Neural cell (in vitro differentiated cells): ENCODE data around the gene IPO13. TPM values are rescaled to one million over a fixed set of nuclear protein-coding genes. Genes with fewer than 3 reads are reported as not detected.

ENCODE experiments used
- H2AFZ ChIP-seq: fragments of 200-600, 300-800 bp; sonication (generic), shearing (Covaris generic); 2 replicates; pipeline ENCODE4 v1.6.0; 2014; ENCODE audit warnings: low read depth, mild to moderate bottlenecking, antibody characterized with exemption, low read length, moderate library complexity
- H3F3A ChIP-seq: fragments of 200-600 bp; shearing (Covaris generic); 2 replicates; pipeline ENCODE4 v1.6.1; 2016; ENCODE audit warnings: mild to moderate bottlenecking, moderate library complexity, mixed read lengths, antibody characterized with exemption, low read length; ENCODE audit not compliant: insufficient read depth, poor library complexity, severe bottlenecking
- H3K27ac ChIP-seq: fragments of 200-600, 300-800 bp; sonication (generic), shearing (Covaris generic); 2 replicates; pipeline ENCODE4 v1.5.1; 2014; ENCODE audit warnings: mild to moderate bottlenecking, low read length, moderate library complexity
- H3K27me3 ChIP-seq: fragments of 300-800, 200-600 bp; sonication (generic), shearing (Covaris generic); 2 replicates; pipeline ENCODE4 v1.6.0; 2014; ENCODE audit warnings: mild to moderate bottlenecking, low read depth, low read length, moderate library complexity; ENCODE audit not compliant: insufficient read depth
- H3K36me3 ChIP-seq: fragments of 300-800, 200-600 bp; sonication (generic), shearing (Covaris generic); 2 replicates; pipeline ENCODE4 v1.5.1; 2014; ENCODE audit warnings: mild to moderate bottlenecking, antibody characterized with exemption, low read length, moderate library complexity; ENCODE audit not compliant: insufficient read depth
- H3K4me2 ChIP-seq: fragments of 300-800, 200-600 bp; sonication (generic), shearing (Covaris generic); 2 replicates; pipeline ENCODE4 v1.6.0; 2014; ENCODE audit warnings: mild to moderate bottlenecking, low read length
- H3K4me3 ChIP-seq: fragments of 300-800, 200-600 bp; sonication (generic), shearing (Covaris generic); 2 replicates; pipeline ENCODE4 v1.5.1; 2014; ENCODE audit warnings: mild to moderate bottlenecking, low read length, moderate library complexity
- H3K79me2 ChIP-seq: fragments of 200-600 bp; shearing (Covaris generic); replicated peaks from 2 replicates; pipeline ENCODE4 v1.6.0; 2014; ENCODE audit warnings: mild to moderate bottlenecking, low read length, moderate library complexity; ENCODE audit not compliant: insufficient read depth
- H3K9ac ChIP-seq: fragments of 300-800, 200-600 bp; sonication (generic), shearing (Covaris generic); 2 replicates; pipeline ENCODE4 v1.6.1; 2016; ENCODE audit warnings: mild to moderate bottlenecking, low read length, mixed read lengths
- H3K9me2 ChIP-seq: fragments of 200-600 bp; shearing (Covaris generic); 2 replicates; pipeline ENCODE4 v1.6.1; 2016; ENCODE audit warnings: mild to moderate bottlenecking, low read length, mixed read lengths; ENCODE audit not compliant: insufficient read depth
- H3K9me3 ChIP-seq: fragments of 200-600, 300-800 bp; sonication (generic), shearing (Covaris generic); 2 replicates; pipeline ENCODE4 v1.6.1; 2016; ENCODE audit warnings: mild to moderate bottlenecking, mixed run types, low read length, moderate library complexity, mixed read lengths
- H4K20me1 ChIP-seq: fragments of 200-600 bp; shearing (Covaris generic); 2 replicates; pipeline ENCODE4 v1.6.1; 2016; ENCODE audit warnings: mild to moderate bottlenecking, mixed run types; ENCODE audit not compliant: insufficient read depth
- EP300 ChIP-seq: fragments of 450-650 bp; conservative IDR thresholded peaks from 2 replicates; pipeline ENCODE4 v1.6.1; 2014; ENCODE audit warnings: antibody characterized with exemption, mild to moderate bottlenecking, moderate library complexity; ENCODE audit not compliant: poor library complexity, severe bottlenecking
- EZH2 ChIP-seq: fragments of 200-600, 300-800 bp; shearing (Covaris generic), sonication (generic); IDR thresholded peaks from 2 replicates; pipeline ENCODE4 v1.6.1; 2014; ENCODE audit warnings: antibody characterized with exemption, low read length, borderline replicate concordance, mild to moderate bottlenecking; ENCODE audit not compliant: insufficient read depth, poor library complexity, severe bottlenecking
- MXI1 ChIP-seq: fragments of 450-650 bp; conservative IDR thresholded peaks from 2 replicates; pipeline ENCODE4 v1.6.1; 2014; ENCODE audit warnings: antibody characterized with exemption, mild to moderate bottlenecking; ENCODE audit not compliant: poor library complexity, severe bottlenecking
- POLR2AphosphoS5 ChIP-seq: IDR thresholded peaks from 2 replicates; pipeline ENCODE4 v1.6.1; 2012
- RAD21 ChIP-seq: fragments of 450-650 bp; conservative IDR thresholded peaks from 2 replicates; pipeline ENCODE4 v1.6.1; 2014; ENCODE audit warnings: antibody characterized with exemption, mild to moderate bottlenecking, moderate library complexity
- SMC3 ChIP-seq: fragments of 450-650 bp; conservative IDR thresholded peaks from 2 replicates; pipeline ENCODE4 v1.6.1; 2014; ENCODE audit warnings: antibody characterized with exemption, mild to moderate bottlenecking, moderate library complexity; ENCODE audit not compliant: poor library complexity
- TAF1 ChIP-seq: IDR thresholded peaks from 2 replicates; pipeline ENCODE4 v1.6.1; 2012; ENCODE audit warnings: low read depth
- polyA plus RNA-seq: library from polyadenylated mRNA; depleted of rRNA; stranded (reverse); fragments of >200 nt; gene quantifications from 2 replicates; pipeline ENCODE4 v1.2.3, GENCODE V29; 2014
- TF ChIP-seq, protein P1 (sequence below): IDR thresholded peaks from 2 replicates; pipeline ENCODE4 v1.6.1; 2012; ENCODE audit warnings: borderline replicate concordance
- TF ChIP-seq, protein P2 (sequence below): fragments of 450-650 bp; IDR thresholded peaks from 2 replicates; pipeline ENCODE4 v1.5.1; 2014; ENCODE audit warnings: antibody characterized with exemption, mild to moderate bottlenecking, moderate library complexity; ENCODE audit not compliant: poor library complexity, severe bottlenecking

The IPO13 gene
- polyA plus RNA-seq, 1 donor from 2014 or later = 29.8 TPM

GRCh38 chr1:43974443-43975248, 27.9 kb downstream of the IPO13 start, which contains the start of gene ATP6V0B (continued):
- no peak for TF ChIP-seq SMC3

- Histone ChIP-seq H3K79me2 (peaks cover 40% of the 10 kb centered on the region), H3K9ac (peak overlapping the region; percentile 95), H3K36me3 (no peaks in the 10 kb centered on the region), H3K9me2 (no peaks in the 10 kb centered on the region), H4K20me1 (peaks cover 3% of the 10 kb centered on the region), H3K4me3 (peak overlapping the region; percentile 94), H2AFZ (peak overlapping the region; percentile 71), H3K9me3 (no peaks in the 10 kb centered on the region), H3K27me3 (no peaks in the 10 kb centered on the region), H3F3A (no peaks in the 10 kb centered on the region), H3K27ac (peak overlapping the region; percentile 80), H3K4me2 (peak overlapping the region; percentile 100)
- TF ChIP-seq EP300 = no peak
- no peak for TF ChIP-seq POLR2AphosphoS5
Observed at GRCh38 chr1:43975249-43975961, 28.7 kb downstream of the IPO13 start.

- peak overlapping the region; percentile 94 for H3K4me3 ChIP-seq
- H3K36me3 ChIP-seq = no peaks in the 10 kb centered on the region
- H3K9ac ChIP-seq = peak overlapping the region; percentile 95
- no peaks in the 10 kb centered on the region for H3K9me3 ChIP-seq
- H2AFZ ChIP-seq = no peak overlapping the region
- H3K4me2 ChIP-seq = peak overlapping the region; percentile 100
- H3K27me3 ChIP-seq = no peaks in the 10 kb centered on the region
- no peaks in the 10 kb centered on the region for H3K9me2 ChIP-seq
- no peak overlapping the region for H3K27ac ChIP-seq
- peaks cover 40% of the 10 kb centered on the region for H3K79me2 ChIP-seq
- peaks cover 3% of the 10 kb centered on the region for H4K20me1 ChIP-seq
- no peaks in the 10 kb centered on the region for H3F3A ChIP-seq
- no peak for TF ChIP-seq EZH2
- no peak for TF ChIP-seq POLR2AphosphoS5
- TF ChIP-seq, protein P1, sequence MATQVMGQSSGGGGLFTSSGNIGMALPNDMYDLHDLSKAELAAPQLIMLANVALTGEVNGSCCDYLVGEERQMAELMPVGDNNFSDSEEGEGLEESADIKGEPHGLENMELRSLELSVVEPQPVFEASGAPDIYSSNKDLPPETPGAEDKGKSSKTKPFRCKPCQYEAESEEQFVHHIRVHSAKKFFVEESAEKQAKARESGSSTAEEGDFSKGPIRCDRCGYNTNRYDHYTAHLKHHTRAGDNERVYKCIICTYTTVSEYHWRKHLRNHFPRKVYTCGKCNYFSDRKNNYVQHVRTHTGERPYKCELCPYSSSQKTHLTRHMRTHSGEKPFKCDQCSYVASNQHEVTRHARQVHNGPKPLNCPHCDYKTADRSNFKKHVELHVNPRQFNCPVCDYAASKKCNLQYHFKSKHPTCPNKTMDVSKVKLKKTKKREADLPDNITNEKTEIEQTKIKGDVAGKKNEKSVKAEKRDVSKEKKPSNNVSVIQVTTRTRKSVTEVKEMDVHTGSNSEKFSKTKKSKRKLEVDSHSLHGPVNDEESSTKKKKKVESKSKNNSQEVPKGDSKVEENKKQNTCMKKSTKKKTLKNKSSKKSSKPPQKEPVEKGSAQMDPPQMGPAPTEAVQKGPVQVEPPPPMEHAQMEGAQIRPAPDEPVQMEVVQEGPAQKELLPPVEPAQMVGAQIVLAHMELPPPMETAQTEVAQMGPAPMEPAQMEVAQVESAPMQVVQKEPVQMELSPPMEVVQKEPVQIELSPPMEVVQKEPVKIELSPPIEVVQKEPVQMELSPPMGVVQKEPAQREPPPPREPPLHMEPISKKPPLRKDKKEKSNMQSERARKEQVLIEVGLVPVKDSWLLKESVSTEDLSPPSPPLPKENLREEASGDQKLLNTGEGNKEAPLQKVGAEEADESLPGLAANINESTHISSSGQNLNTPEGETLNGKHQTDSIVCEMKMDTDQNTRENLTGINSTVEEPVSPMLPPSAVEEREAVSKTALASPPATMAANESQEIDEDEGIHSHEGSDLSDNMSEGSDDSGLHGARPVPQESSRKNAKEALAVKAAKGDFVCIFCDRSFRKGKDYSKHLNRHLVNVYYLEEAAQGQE = no peak
- TF ChIP-seq RAD21 = no peak
- no peak for TF ChIP-seq TAF1
- TF ChIP-seq MXI1 = no peak
- TF ChIP-seq SMC3 = no peak
- no peak for TF ChIP-seq EP300
- TF ChIP-seq, protein P2, sequence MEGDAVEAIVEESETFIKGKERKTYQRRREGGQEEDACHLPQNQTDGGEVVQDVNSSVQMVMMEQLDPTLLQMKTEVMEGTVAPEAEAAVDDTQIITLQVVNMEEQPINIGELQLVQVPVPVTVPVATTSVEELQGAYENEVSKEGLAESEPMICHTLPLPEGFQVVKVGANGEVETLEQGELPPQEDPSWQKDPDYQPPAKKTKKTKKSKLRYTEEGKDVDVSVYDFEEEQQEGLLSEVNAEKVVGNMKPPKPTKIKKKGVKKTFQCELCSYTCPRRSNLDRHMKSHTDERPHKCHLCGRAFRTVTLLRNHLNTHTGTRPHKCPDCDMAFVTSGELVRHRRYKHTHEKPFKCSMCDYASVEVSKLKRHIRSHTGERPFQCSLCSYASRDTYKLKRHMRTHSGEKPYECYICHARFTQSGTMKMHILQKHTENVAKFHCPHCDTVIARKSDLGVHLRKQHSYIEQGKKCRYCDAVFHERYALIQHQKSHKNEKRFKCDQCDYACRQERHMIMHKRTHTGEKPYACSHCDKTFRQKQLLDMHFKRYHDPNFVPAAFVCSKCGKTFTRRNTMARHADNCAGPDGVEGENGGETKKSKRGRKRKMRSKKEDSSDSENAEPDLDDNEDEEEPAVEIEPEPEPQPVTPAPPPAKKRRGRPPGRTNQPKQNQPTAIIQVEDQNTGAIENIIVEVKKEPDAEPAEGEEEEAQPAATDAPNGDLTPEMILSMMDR = no peak
Observed at GRCh38 chr1:43976045-43976444, 29.3 kb downstream of the IPO13 start.
